Measurements from ENCODE around the gene TBC1D32. TPM values are rescaled to one million over a fixed set of nuclear protein-coding genes. Genes with fewer than 3 reads are reported as not detected.
"Not testable (repeated sequence)": the region's sequence is repeated elsewhere in the genome, so short reads cannot be mapped to it uniquely, and the experiment has no call there.

TBC1D32 gene
- total RNA-seq, 1 donor from 2014 or later: 24.2 TPM

- Mint-ChIP-seq H3K4me3 (ENCODE audit: unreplicated experiment) (no peak overlapping the region), H3K36me3 (ENCODE audit: unreplicated experiment) (no peaks in the 10 kb centered on the region), H3K4me1 (ENCODE audit: low read depth, unreplicated experiment) (no peaks in the 10 kb centered on the region), H3K9me3 (ENCODE audit: unreplicated experiment) (no peaks in the 10 kb centered on the region), H3K27ac (ENCODE audit: unreplicated experiment) (no peak overlapping the region), H3K27me3 (ENCODE audit: unreplicated experiment) (no peaks in the 10 kb centered on the region)
- TF ChIP-seq, protein P1, sequence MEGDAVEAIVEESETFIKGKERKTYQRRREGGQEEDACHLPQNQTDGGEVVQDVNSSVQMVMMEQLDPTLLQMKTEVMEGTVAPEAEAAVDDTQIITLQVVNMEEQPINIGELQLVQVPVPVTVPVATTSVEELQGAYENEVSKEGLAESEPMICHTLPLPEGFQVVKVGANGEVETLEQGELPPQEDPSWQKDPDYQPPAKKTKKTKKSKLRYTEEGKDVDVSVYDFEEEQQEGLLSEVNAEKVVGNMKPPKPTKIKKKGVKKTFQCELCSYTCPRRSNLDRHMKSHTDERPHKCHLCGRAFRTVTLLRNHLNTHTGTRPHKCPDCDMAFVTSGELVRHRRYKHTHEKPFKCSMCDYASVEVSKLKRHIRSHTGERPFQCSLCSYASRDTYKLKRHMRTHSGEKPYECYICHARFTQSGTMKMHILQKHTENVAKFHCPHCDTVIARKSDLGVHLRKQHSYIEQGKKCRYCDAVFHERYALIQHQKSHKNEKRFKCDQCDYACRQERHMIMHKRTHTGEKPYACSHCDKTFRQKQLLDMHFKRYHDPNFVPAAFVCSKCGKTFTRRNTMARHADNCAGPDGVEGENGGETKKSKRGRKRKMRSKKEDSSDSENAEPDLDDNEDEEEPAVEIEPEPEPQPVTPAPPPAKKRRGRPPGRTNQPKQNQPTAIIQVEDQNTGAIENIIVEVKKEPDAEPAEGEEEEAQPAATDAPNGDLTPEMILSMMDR (IDR thresholded peaks at IDR 0.05; ENCODE audit: partially characterized antibody, unreplicated experiment): no peak
- no peak for DNase-seq
These were observed 243.8 kb downstream of the TBC1D32 start for GRCh38 chr6:121090492-121090891.

GRCh38 chr6:121086876-121087275, 247.4 kb downstream of the TBC1D32 start:
- Mint-ChIP-seq H3K27me3 (ENCODE audit: unreplicated experiment) (no peaks in the 10 kb centered on the region), H3K9me3 (ENCODE audit: unreplicated experiment) (no peaks in the 10 kb centered on the region), H3K4me3 (ENCODE audit: unreplicated experiment) (no peak overlapping the region), H3K27ac (ENCODE audit: unreplicated experiment) (no peak overlapping the region), H3K36me3 (ENCODE audit: unreplicated experiment) (no peaks in the 10 kb centered on the region), H3K4me1 (ENCODE audit: low read depth, unreplicated experiment) (no peaks in the 10 kb centered on the region)
- TF ChIP-seq, protein P1 (IDR thresholded peaks at IDR 0.05; ENCODE audit: partially characterized antibody, unreplicated experiment): no peak
- no peak for DNase-seq

DNA sequence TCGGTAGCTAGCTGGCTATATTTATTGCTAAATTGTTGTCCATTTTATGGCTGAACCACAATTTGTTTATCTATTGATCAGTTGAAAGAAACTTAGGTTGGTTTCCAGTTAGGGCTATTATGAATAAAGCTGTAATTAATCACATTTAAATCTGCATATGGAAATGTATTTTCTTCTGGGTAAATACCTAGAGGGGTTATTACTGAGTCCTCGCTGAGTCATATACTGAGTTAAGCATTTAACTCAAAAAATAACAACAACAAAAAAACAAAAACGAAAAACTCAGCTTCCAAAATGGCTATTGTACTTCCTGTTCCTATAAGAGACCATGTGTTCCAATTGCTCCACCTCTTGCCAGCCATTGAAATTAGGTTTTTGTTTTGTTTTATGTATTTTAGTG, 258.2 kb downstream of the TBC1D32 start:
- Mint-ChIP-seq H3K9me3 (ENCODE audit: unreplicated experiment) (no peaks in the 10 kb centered on the region), H3K27me3 (ENCODE audit: unreplicated experiment) (peaks cover 4% of the 10 kb centered on the region), H3K4me1 (ENCODE audit: low read depth, unreplicated experiment) (no peaks in the 10 kb centered on the region), H3K4me3 (ENCODE audit: unreplicated experiment) (no peak overlapping the region), H3K27ac (ENCODE audit: unreplicated experiment) (no peak overlapping the region), H3K36me3 (ENCODE audit: unreplicated experiment) (no peaks in the 10 kb centered on the region)
- TF ChIP-seq, protein P1 (IDR thresholded peaks at IDR 0.05; ENCODE audit: partially characterized antibody, unreplicated experiment): no peak
- DNase-seq: no peak

GRCh38 chr6:121068749-121069148, 265.5 kb downstream of the TBC1D32 start:
- H3K9me3 Mint-ChIP-seq (ENCODE audit: unreplicated experiment); H3K27me3 Mint-ChIP-seq (ENCODE audit: unreplicated experiment); H3K27ac Mint-ChIP-seq (ENCODE audit: unreplicated experiment); H3K4me1 Mint-ChIP-seq (ENCODE audit: low read depth, unreplicated experiment); H3K4me3 Mint-ChIP-seq (ENCODE audit: unreplicated experiment); DNase-seq: not testable (repeated sequence)
- H3K36me3 Mint-ChIP-seq (ENCODE audit: unreplicated experiment): peaks cover 27% of the 10 kb centered on the region

GRCh38 chr6:121067381-121067780, 266.9 kb downstream of the TBC1D32 start:
- DNase-seq: no peak
- Mint-ChIP-seq H3K36me3 (ENCODE audit: unreplicated experiment) (peaks cover 34% of the 10 kb centered on the region), H3K27ac (ENCODE audit: unreplicated experiment) (no peak overlapping the region), H3K4me3 (ENCODE audit: unreplicated experiment) (no peak overlapping the region), H3K9me3 (ENCODE audit: unreplicated experiment) (peaks cover 3% of the 10 kb centered on the region), H3K4me1 (ENCODE audit: low read depth, unreplicated experiment) (no peaks in the 10 kb centered on the region), H3K27me3 (ENCODE audit: unreplicated experiment) (peaks cover 8% of the 10 kb centered on the region)
- TF ChIP-seq, protein P1 (IDR thresholded peaks at IDR 0.05; ENCODE audit: partially characterized antibody, unreplicated experiment): no peak

GRCh38 chr6:121064345-121064744, 269.9 kb downstream of the TBC1D32 start:
- Mint-ChIP-seq H3K27ac (ENCODE audit: unreplicated experiment) (no peak overlapping the region), H3K4me1 (ENCODE audit: low read depth, unreplicated experiment) (no peaks in the 10 kb centered on the region), H3K36me3 (ENCODE audit: unreplicated experiment) (peaks cover 24% of the 10 kb centered on the region), H3K27me3 (ENCODE audit: unreplicated experiment) (peaks cover 2% of the 10 kb centered on the region), H3K9me3 (ENCODE audit: unreplicated experiment) (peaks cover 3% of the 10 kb centered on the region), H3K4me3 (ENCODE audit: unreplicated experiment) (no peak overlapping the region)
- TF ChIP-seq, protein P1 (IDR thresholded peaks at IDR 0.05; ENCODE audit: partially characterized antibody, unreplicated experiment): no peak
- no peak for DNase-seq

Measured in glutamatergic neuron (in vitro differentiated cells).